ENCODE measurements around the gene POLDIP2.

DNA sequence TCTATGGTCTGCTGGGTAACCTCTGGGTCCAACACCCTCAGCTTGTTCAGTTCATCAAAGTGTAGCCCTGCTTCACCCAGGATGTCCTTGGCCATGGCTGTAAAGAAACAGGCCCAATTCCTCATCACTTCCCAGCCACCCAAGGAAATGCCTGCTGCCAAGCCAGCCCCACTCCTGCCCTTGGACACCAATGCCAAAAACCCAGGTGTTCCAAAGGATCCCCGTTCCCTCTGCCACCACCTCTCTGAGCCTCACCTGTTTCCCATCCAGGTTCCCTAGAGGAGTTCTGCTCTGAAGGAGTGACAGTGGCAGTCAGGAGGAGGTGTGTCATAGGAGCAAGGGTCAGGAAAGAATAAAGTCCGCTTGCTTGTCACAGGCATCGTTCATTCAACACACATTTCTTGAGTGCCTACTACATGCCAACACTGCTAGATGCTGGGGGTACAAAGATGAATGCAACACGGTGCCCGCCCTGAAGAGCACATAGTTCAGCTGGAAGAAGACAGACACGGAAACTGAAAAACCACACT is 25.4 kb downstream of the POLDIP2 start:
- TF ChIP-seq CTCF (IDR thresholded peaks at IDR 0.05 in 4 of 5, conservative IDR thresholded peaks at IDR 0.05 in 1 of 5) (no peak), POLR2A (IDR thresholded peaks at IDR 0.05) (no peak)
